Kidney (tissue), 22 donors: ENCODE data around the gene SUPV3L1. TPM values are rescaled to one million over a fixed set of nuclear protein-coding genes. Genes with fewer than 3 reads are reported as not detected.
A peak's percentile ranks its signal among the peaks of the same experiment; 100 is the strongest.

Experiments used
- DNase-seq, 5 donors: peaks; one replicate each; pipeline ENCODE4 v3.0.0-alpha.2; 2013 to 2020
- FAIRE-seq: peaks from 2 replicates; lab custom pipeline; 2012; peaks lifted over from hg19 to GRCh38; lab: Jason Lieb, UNC
- H3K27ac ChIP-seq, 2 donors: one replicate each; pipeline ENCODE4 v1.7.0; 2013; ENCODE audit warnings: low read depth in 2 of 2, low read length in 2 of 2, inconsistent platforms in 1 of 2
- H3K27me3 ChIP-seq: one replicate; pipeline ENCODE4 v1.7.1; 2013; ENCODE audit warnings: low read length, inconsistent platforms; ENCODE audit not compliant: control insufficient read depth, insufficient read depth
- H3K36me3 ChIP-seq, 3 donors: one replicate each; pipeline versions ENCODE4 v1.7.0 to v1.7.1; 2013; ENCODE audit warnings: low read length in 3 of 3, control low read depth in 1 of 3, inconsistent platforms in 1 of 3; ENCODE audit not compliant: insufficient read depth in 3 of 3, control insufficient read depth in 2 of 3
- H3K4me1 ChIP-seq, 3 donors: one replicate each; pipeline versions ENCODE4 v1.7.0 to v1.7.1; 2013; ENCODE audit warnings: low read length in 3 of 3, inconsistent platforms in 1 of 3, low read depth in 1 of 3; ENCODE audit not compliant: control insufficient read depth in 2 of 3, insufficient read depth in 2 of 3
- H3K4me3 ChIP-seq, 3 donors: one replicate each; pipeline versions ENCODE4 v1.7.0 to v1.8.1; 2013; ENCODE audit warnings: low read length in 3 of 3, control low read depth in 1 of 3, inconsistent platforms in 1 of 3
- H3K9ac ChIP-seq, 3 donors: one replicate each; pipeline versions ENCODE4 v1.7.0 to v1.7.1; 2013; ENCODE audit warnings: low read length in 3 of 3, control low read depth in 1 of 3, inconsistent platforms in 1 of 3
- H3K9me3 ChIP-seq, 3 donors: one replicate each; pipeline versions ENCODE4 v1.7.0 to v1.7.1; 2013; ENCODE audit warnings: low read length in 3 of 3, control low read depth in 1 of 3, inconsistent platforms in 1 of 3; ENCODE audit not compliant: control insufficient read depth in 2 of 3, insufficient read depth in 1 of 3
- intact Hi-C: fragments of 100-400 bp; cut with DNase I; formaldehyde crosslinking; loops from one replicate; pipeline ENCODE4 v1.11.1; 2022
- long read RNA-seq, 10 donors: library from polyadenylated mRNA in 1 of 10; unstranded in 1 of 10; transcript quantifications; one replicate each; pipeline ENCODE4 v2.0.0 and lab custom pipeline, GENCODE V29; 2021 to 2026
- polyA plus RNA-seq: library from polyadenylated mRNA; stranded (reverse); fragments of 350-450 nt; fragmentation: Illumina TruSeq; extraction: RNeasy Lipid Tissue Mini Kit (QIAGEN cat#74804); gene quantifications from one replicate; pipeline ENCODE4 v1.2.3, GENCODE V29; 2014; ENCODE audit warnings: low read depth, low replicate concordance; ENCODE audit not compliant: insufficient read depth
- total RNA-seq: library from RNA; stranded (reverse); fragmentation: NEBNext Ultra II Directional; extraction: Animal tissue kit (Norgen Biotek cat#: 25700); gene quantifications from one replicate; pipeline ENCODE4 v1.2.1, GENCODE V29; 2021
- TF ChIP-seq, protein P1 (sequence below): IDR thresholded peaks from 3 replicates; pipeline ENCODE4 v1.5.1; 2012; ENCODE audit warnings: mild to moderate bottlenecking, moderate library complexity, borderline replicate concordance; ENCODE audit not compliant: insufficient read depth; ENCODE audit errors: extremely low read depth
- donor health status: control.
- donor health status: control.
- donor health status: control.
- donor health status: control.
- donor health status: control.
- donor health status: DM: yes; HTN: yes; CAD: no.
- donor health status: Normal renal cell carcinoma (clear cell type).

The SUPV3L1 gene
- total RNA-seq (25.1 TPM), polyA plus RNA-seq (48.3 TPM)
- long read RNA-seq, donor 1: 0 reads
- long read RNA-seq, donor 2, partial matches to known transcripts: 0 of 3 reads
- long read RNA-seq, donor 2, other reads (novel, unspliced or antisense): 0 of 3 reads
- long read RNA-seq, donor 3, partial matches to known transcripts: 0 of 5 reads
- long read RNA-seq, donor 3, other reads (novel, unspliced or antisense): 0 of 5 reads
- long read RNA-seq, donor 4, partial matches to known transcripts: 0 of 5 reads
- long read RNA-seq, donor 4, other reads (novel, unspliced or antisense): 0 of 5 reads
- long read RNA-seq, donor 5: 0 reads
- long read RNA-seq, donor 6, partial matches to known transcripts: 5 of 9 reads
- long read RNA-seq, donor 6, other reads (novel, unspliced or antisense): 0 of 9 reads
- long read RNA-seq, donor 7, transcript SUPV3L1-201 (15 exons, 2,484 nt): major isoform, 8 of 20 reads
- long read RNA-seq, donor 7, partial matches to known transcripts: 5 of 20 reads
- long read RNA-seq, donor 7, other reads (novel, unspliced or antisense): 4 of 20 reads
- long read RNA-seq, donor 8, partial matches to known transcripts: 0 of 5 reads
- long read RNA-seq, donor 8, other reads (novel, unspliced or antisense): 0 of 5 reads
- long read RNA-seq, donor 9, partial matches to known transcripts: 0 of 1 reads
- long read RNA-seq, donor 9, other reads (novel, unspliced or antisense): 0 of 1 reads
- long read RNA-seq, donor 10, partial matches to known transcripts: 0 of 4 reads
- long read RNA-seq, donor 10, other reads (novel, unspliced or antisense): 0 of 4 reads

DNA sequence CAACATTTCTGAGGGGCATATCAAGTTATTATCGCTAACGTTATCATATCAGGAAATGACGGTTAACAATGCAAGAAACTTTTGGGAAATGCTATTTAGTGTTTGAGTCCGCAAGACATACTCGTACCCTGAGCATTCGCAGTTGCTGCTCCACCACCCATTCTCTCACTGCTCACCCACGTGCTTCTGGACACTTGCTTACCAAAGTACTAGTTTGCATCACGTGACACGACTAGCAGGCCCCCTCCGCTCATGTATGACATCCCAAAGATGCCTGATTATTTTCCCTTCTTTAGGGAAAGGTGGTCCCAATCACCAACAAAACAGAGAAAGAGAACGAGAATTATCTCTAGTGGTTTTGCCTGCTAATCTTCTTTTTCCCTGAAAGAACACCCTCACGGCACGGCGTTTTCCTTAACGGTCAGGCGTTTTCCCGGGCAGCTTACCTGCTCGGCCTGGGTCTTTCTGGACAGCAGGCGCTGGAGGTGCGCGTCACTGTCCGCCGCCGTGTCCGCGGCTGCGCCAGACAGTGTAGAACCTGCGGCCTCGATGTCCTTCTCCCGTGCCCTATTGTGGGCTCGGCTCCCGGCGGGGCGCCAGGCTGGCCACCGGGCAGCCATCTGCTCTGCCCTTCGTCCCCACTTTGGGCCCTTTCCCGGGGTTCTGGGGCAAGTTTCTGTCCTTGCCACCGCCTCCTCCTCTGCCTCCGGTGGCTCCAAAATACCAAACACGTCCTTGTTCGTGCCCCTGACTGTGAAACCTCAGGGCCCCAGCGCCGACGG, at the start of gene SUPV3L1:
Gene SUPV3L1 (plus strand): TSS at position 492 of the 782 bp plus-strand sequence. CDS start 58 bp downstream, at position 550.
- Histone ChIP-seq H3K9ac (peak within 1 kb of the TSS; percentile 92 to 99 (median 97)), H3K9me3 (no peaks in the 10 kb centered on the region), H3K27ac (peak within 1 kb of the TSS; percentile 95), H3K4me3 (peak within 1 kb of the TSS; percentile 93 to 99 (median 97)), H3K4me1 (peaks cover 2 to 15% (median 8%) of the 10 kb centered on the region in 3 donors), H3K27me3 (no peaks in the 10 kb centered on the region), H3K36me3 (peaks cover 3 to 7% (median 5%) of the 10 kb centered on the region in 3 donors)
- TF ChIP-seq, protein P1, sequence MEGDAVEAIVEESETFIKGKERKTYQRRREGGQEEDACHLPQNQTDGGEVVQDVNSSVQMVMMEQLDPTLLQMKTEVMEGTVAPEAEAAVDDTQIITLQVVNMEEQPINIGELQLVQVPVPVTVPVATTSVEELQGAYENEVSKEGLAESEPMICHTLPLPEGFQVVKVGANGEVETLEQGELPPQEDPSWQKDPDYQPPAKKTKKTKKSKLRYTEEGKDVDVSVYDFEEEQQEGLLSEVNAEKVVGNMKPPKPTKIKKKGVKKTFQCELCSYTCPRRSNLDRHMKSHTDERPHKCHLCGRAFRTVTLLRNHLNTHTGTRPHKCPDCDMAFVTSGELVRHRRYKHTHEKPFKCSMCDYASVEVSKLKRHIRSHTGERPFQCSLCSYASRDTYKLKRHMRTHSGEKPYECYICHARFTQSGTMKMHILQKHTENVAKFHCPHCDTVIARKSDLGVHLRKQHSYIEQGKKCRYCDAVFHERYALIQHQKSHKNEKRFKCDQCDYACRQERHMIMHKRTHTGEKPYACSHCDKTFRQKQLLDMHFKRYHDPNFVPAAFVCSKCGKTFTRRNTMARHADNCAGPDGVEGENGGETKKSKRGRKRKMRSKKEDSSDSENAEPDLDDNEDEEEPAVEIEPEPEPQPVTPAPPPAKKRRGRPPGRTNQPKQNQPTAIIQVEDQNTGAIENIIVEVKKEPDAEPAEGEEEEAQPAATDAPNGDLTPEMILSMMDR: no peak
- no peak for FAIRE-seq
- intact Hi-C loops: no loop called here
- peak; percentile 92 to 98 (median 95) for DNase-seq

DNA sequence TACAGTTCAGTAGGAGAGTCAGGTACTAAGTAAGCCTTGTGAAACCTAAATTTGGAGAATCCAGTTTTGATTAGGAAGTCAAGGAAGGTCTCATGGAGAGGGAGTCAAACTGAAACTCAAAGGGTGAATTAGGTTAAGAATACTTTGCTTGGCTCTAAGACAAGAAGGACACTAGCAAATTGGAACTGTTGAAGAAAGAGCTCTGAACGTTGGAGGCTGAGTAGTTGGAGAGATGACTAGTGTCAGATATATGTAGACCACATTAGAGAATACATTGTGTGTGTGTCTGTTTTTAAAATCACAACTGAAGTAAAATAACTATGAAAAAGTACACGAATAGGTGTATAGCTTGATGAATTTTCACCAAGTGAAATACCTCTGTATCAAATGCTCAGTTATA, 49.8 kb upstream of the SUPV3L1 start:
- H3K27me3 ChIP-seq: no peaks in the 10 kb centered on the region
- H3K4me3 ChIP-seq: no peak overlapping the region
- peaks cover 0 to 2% (median 0%) of the 10 kb centered on the region in 3 donors for H3K36me3 ChIP-seq
- no peak overlapping the region for H3K27ac ChIP-seq
- intact Hi-C loops: no loop called here
- FAIRE-seq: no peak
- no peaks in the 10 kb centered on the region for H3K9me3 ChIP-seq
- H3K9ac ChIP-seq: no peak overlapping the region
- TF ChIP-seq, protein P1: no peak
- DNase-seq: no peak
- H3K4me1 ChIP-seq: peaks cover 0 to 2% (median 0%) of the 10 kb centered on the region in 3 donors

DNA sequence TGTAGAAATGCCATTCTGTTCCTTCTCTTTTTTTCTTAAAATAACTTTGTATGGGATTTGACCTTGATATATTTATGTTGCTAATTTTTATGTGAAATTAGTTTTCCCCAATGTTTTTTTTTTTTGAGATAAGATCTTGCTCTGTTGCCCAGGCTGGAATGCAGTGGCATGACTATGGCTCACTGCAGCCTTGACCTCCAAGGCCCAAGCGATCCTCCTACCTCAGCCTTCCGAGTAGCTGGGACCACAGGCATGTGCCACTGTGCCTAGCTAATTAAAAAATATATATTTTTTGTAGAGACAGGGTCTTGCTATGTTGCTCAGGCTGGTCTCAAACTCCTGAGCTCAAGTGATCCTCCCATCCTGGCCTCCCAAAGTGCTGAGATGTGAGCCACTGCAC, 40.1 kb upstream of the SUPV3L1 start:
- FAIRE-seq (no peak), DNase-seq (no peak)
- no peaks in the 10 kb centered on the region for H3K9me3 ChIP-seq
- intact Hi-C loops: no loop called here
- TF ChIP-seq, protein P1: no peak
- H3K9ac ChIP-seq: no peak overlapping the region
- no peak overlapping the region for H3K27ac ChIP-seq
- H3K4me3 ChIP-seq: no peak overlapping the region
- no peaks in the 10 kb centered on the region for H3K4me1 ChIP-seq
- no peaks in the 10 kb centered on the region for H3K36me3 ChIP-seq
- H3K27me3 ChIP-seq: no peaks in the 10 kb centered on the region
